CD4-positive, alpha-beta T cell treated with Interleukin-17A for 1 hour (primary cell): ENCODE results near the gene RGMA.
"Not testable (repeated sequence)": the region's sequence is repeated elsewhere in the genome, so short reads cannot be mapped to it uniquely, and the experiment has no call there.

Experiments
- DNase-seq: peaks from one replicate; pipeline ENCODE4 v3.0.0-alpha.2; 2020

Gene RGMA

DNA sequence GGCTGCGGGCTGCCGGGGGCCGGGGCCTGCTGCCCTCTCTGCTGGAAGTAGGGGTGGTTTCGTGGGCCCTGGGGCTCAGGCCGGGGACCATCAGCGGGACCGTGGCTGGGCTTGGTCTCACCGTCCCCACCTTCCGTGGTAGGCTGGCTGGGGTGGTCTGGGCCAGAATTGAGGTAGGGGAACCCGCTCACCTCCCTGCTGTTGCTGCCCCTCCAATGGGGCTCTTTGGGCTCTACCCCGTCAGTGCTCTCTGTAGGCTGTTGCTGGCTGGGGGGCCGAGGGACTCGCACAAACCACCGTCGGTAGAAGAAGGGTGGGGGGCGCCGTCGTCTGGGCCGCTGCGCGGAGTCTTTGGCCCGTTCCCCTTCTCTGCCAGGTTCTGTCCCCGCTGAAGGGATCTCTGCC lies 23.4 kb downstream of the RGMA start:
- DNase-seq, result no peak

- no peak for DNase-seq
Measured at GRCh38 chr15:93063796-93064690, 25.0 kb downstream of the RGMA start.

DNA sequence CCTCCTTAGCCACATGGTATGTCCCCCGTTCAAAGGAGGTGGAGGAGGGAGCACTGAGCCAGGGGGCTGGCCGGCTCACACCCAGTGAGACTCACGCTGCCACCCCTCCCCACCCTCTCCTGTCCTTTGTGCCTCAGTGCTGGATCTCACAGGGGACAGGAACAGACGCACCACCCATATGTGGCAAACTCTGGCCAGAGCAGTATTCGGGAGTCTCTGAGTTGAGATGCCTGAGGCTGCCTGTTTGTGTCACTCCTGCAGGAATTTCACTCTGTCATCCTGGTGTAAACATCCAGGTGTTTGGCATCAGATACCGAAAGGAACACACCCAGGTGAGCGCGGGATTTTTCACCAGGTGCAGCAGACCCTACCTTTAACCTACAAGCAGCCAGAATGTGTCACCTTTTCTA lies 25.7 kb downstream of the RGMA start:
- no peak for DNase-seq

GRCh38 chr15:93062628-93063261 lies 26.3 kb downstream of the RGMA start:
- not testable (repeated sequence) for DNase-seq

- DNase-seq, result no peak
Measured at GRCh38 chr15:93060336-93061248, 28.4 kb downstream of the RGMA start.

- no peak for DNase-seq
Measured at GRCh38 chr15:93059442-93059841, 29.6 kb downstream of the RGMA start.

- DNase-seq, result no peak
Measured at GRCh38 chr15:93058904-93059427, 30.0 kb downstream of the RGMA start.

DNA sequence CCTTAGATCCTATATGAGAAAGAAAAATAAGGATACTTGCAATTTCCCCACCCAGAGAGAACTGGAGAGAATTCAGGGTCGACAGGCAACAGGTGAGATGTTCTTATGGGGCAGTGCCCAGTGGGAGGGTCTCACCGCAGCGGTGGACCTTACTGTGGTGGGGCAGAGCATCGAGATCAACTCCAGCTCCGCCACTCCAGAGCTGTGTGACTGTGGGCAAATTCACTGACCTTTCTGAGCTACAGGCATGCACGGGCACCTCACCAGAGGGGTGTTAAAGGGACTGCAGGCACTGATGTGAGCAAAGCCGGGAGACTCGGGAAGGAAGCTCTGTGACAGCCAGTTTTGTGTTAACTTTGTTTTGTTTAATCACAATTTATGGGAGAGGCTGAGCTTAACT lies 30.9 kb downstream of the RGMA start:
- no peak for DNase-seq

- DNase-seq, result no peak
Measured at GRCh38 chr15:93057618-93058017, 31.4 kb downstream of the RGMA start.

DNA sequence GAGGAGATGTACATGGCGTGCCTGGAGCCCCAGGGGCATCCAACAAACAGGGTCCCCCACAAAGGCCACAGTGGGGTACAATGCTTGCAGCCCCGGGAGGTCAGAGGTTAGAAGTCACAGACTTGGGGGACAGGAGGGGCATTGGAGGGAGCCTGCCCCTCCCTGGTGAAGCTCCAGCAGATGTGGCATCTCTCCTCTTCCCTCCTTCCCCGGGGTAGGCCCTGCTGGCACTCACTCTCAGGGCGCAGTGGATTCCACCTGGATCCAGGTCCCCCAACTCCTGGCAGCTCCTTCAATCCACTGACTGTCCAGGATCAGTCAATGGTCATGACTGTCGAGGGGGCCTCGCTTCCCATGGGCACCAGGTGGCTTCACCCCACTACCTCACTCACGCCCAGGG lies 32.2 kb downstream of the RGMA start:
- no peak for DNase-seq

- DNase-seq, result no peak
Measured at GRCh38 chr15:93055211-93055610, 33.8 kb downstream of the RGMA start.

GRCh38 chr15:93052090-93052879 lies 36.7 kb downstream of the RGMA start:
- peak; percentile 24 for DNase-seq

DNA sequence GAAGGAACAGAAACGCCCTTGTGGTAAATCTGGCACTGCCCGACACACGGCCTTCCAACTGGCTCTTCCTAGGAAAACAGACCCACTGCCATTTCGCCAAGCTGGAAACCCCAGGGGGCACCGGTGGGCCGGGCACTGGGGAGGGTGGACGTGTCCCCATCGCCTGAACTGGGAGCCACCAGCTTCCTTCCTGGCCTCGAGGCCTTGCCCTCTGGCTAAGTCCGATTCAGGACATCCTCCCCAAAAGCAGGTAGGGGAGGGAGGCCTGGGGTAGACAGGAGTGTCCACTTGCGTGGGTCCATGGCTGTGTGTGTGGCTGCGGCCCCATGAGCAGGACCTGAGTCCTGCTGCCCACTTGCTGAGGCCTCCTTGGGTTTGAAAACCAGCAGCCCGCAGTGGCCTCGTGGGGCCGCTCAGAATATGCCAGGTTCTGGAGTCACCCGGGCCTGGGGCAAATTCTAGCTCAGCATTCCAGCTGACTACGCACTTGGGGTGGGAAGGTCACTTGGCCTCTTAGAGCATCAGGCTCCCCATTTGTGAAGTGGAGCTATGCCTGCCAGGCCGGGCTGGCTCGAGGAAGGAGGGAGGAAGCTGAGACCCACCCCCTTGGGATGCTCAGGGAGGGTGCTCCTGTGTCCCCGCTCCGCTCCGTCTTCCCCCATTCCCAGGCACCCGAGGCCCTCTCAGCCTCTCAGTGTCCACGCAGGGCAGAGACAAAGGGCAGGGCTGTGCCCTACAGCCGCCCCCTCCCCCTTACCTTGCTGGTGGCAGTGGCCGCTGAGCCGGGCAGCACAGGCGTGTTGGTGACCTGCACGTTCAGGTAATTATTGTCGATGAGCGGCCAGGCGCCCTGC lies 37.5 kb downstream of the RGMA start:
- DNase-seq, result no peak

DNA sequence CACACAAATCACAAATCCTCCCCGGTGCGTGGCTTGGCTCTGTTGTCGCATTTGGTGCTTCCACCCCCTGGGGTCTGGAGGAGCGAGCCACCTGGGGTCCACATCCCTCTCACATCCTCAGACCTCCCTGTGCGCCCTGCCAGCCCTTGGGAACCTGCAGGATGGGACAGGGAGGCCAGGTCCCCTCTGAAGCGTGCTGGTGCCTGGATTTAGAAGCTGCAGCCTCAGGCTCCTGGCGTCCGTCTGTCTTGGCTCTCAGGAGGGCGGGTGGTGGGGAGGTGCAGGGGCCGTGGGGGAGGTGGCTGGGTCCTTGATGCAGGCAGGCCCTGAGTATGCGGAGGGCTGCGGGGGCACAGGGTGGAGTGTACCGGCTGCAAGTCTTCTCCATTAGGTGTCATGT lies 38.4 kb downstream of the RGMA start:
- DNase-seq, result no peak

- DNase-seq, result peak; percentile 30
Measured at GRCh38 chr15:93049914-93050578, 39.0 kb downstream of the RGMA start.

DNA sequence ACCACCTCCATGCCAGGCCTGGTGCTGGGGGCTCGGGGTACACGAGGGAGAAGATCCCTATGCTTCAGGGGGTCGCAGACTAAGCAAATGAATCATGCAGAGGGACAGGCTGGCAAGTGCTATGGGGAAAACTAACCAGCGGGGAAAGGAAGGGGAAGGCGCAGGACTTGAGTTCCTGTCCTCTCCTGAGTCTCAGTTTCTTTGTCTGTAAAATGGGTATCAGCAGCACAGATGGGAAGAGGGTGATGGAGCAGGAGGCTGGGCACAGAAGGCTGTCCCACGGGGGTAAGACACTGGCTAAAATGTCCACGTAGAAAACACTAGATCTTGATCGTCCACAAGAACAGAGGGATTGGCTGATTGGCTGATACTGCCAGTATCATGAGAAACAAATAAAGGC lies 39.8 kb downstream of the RGMA start:
- DNase-seq, result no peak

GRCh38 chr15:93048759-93049161 lies 40.3 kb downstream of the RGMA start:
- no peak for DNase-seq

GRCh38 chr15:93048426-93048721 lies 40.6 kb downstream of the RGMA start:
- no peak for DNase-seq

- DNase-seq, result peak; percentile 71
Measured at GRCh38 chr15:93047621-93048425, 41.2 kb downstream of the RGMA start.

DNA sequence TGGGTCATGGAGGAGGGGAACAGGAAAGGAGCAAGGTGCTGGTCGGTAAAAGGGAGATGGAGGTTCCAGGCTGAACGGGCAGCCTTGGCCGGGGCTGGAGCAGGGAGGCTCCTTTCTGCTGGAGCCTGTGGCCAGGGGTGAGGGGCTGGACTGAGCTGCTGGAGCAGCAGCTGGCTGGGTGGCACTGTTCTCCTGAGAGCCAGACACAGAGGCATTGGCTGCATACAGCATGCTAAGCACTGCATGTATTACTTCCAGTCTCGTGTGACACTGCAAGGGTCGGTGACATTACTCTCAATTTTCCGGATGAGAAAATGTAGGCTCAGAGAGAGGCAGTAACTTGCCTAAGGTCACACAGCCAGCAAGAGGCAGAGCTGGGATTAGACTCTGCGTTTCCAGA lies 42.3 kb downstream of the RGMA start:
- no peak for DNase-seq
